Fibroblast of skin of left quadriceps (primary cell): Measurements from ENCODE around the gene CCDC81.
"Not testable (repeated sequence)": the region's sequence is repeated elsewhere in the genome, so short reads cannot be mapped to it uniquely, and the experiment has no call there.

Source experiments
- DNase-seq, 2 experiments: peaks; one replicate each; pipeline ENCODE4 v3.0.0-alpha.2; 2013; ENCODE audit warnings: low read depth in 2 of 2

The CCDC81 gene

DNA sequence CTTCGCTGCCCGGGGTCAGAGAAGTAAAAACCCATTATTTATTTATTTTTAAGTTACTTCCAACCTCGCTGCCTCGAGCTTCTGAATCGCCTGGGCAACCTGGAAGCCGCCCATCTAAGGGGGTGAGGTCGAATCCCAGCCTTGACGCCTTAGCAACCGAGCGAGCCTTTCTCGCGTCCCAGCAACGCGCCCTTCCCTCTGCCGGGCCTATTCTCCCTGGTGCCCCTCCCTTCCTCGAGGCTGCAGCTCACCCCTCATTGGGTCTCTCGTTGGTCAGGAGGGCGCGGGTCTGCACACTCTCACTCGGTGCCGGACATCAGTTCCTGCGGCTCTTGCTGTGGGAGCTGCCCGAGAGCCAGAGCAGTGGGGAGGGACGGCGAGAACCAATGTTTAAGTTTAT is at the start of gene CCDC81:
Gene CCDC81 (plus strand): TSS at position 302 of the 400 bp plus-strand sequence. CDS start 277 bp downstream, outside the sequence.
- DNase-seq = no peak

DNA sequence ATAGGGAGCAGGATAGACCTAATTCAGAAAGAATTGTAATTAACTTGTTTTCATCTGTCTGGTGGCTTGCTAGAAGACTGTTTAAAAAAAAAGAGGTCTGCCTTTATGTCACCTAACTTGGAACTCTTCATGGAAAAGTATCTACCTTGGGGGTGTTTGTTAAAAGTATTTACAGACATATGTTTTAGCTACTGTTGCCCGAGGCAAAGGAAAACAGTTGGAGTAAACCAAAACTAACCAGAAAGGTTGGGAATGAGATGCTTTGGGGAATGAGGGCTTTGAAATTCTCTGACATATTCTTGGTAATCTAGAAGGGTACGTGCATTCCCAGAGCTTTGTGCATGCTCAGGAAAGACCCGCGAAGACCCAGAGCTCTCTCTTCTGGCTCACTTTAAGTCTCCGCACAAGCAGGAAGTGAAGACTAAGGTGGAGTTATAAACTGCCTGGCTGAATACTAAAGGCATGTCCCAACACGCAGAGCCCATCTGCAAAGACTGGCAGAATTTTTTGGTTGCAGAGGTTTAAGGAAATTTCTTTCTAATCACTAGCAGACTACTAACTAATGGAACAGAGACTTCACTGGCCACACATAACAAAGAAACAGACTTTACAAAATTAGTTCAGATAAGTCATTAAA is 39.4 kb upstream of the CCDC81 start:
- no peak for DNase-seq

DNA sequence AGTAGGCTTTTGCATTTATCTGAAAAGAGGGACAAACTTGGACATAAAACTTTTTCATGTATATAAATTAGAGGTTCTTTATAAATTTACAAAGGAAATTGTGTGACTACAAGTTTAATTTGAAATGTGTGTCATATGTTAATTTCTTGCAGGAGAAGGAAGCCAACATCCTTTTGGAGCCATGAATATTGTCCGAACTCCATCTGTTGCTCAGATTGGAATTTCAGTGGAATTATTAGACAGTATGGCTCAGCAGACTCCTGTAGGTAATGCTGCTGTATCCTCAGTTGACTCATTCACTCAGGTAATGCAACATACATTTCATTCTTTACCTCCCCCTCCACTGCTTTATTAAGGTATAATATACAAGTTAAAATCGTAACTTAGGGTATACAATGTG is 37.5 kb upstream of the CCDC81 start:
- DNase-seq = no peak

DNA sequence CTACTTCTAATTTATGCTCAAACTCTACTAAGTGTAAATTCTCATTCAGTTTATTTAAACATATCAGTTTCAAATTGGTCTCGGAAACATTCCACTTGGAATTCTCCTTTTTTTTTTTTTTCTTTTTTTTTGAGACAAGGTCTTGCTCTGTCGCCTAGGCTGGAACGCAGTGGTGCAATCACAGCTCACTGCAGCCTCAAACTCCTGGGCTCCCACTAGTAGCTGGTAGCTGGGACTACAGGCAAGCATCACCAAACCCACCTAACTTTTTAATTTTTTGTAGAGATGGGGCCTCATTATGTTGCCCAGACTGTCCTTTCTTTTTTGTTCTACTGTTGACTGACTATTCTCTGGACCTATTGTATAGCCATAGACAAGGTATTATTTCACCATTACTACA is 33.3 kb upstream of the CCDC81 start:
- no peak for DNase-seq

DNA sequence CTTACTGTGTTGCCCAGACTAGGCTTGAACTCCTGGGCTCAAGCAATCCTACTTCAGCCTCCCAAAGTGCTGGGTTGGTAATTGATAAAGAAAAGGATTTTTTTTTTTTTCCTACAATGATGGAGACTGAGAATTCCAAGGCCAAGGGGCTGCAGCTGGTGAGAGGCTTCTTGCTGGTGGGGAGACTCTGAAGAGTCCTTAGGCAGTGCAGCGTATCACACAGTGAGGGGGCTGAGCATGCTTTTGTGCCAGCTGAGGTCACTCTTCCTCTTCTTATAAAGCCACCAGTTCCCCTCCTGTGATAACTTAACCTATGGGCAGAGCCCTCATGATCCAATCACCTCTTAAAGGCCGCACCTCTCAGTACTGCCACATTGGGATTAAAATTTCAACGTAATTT is 28.2 kb upstream of the CCDC81 start:
- DNase-seq = no peak

DNA sequence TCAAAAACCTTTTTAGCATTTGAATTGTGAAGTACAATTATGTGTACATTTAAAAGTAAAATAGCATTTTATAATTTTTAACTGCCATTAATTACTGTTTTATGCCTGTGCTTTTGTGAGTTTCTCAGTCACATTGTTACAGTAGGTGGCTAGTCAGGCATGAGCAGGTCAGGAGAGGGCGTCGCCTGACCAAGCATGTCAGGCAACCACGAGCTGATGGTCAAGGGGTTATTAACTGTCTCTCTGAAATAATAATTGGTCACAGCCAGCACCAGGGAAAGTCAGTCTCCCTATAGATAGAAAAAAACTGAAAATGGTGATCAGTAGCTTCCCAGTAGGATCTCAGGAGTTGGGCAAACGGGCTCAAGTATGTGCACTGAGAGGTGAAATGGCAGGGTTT is 19.4 kb upstream of the CCDC81 start:
- DNase-seq = no peak

DNA sequence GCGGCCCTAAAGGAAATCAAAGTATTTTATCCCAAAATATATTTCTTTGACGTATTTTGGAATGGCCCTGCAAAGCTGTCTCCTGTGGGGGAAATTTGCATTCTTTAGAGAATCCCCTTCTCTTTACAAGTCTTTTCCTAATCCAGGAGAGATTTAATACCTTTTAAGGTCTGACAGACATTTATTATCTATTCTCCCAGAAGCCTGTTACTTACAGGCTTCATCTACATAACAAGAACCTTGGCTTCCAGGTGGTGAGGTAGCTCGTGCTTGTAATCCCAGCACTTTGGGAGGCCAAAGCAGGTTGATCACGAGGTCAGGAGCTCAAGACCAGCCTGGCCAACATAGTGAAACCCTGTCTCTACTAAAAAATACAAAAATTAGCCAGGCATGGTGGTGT is 17.3 kb upstream of the CCDC81 start:
- not testable (repeated sequence) for DNase-seq

DNA sequence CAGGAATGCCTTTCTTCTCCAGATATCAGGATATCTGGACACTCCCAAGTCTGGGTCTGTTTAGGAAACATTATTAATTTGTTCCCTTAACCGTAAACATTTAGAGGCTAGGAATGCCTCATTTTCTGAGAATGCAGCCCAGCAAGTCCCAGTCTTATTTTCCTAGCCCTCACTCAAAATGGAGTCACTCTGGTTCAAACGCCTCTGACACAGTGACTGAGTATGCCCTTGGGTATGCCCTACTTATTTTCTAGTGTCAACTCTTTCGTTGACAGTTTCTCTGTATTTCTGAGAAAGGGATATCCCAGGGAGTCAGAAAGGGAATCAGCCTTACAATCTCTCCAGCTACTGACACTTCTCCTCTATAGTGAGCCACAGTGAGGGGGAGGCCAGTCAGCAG is 16.0 kb upstream of the CCDC81 start:
- DNase-seq = no peak

DNA sequence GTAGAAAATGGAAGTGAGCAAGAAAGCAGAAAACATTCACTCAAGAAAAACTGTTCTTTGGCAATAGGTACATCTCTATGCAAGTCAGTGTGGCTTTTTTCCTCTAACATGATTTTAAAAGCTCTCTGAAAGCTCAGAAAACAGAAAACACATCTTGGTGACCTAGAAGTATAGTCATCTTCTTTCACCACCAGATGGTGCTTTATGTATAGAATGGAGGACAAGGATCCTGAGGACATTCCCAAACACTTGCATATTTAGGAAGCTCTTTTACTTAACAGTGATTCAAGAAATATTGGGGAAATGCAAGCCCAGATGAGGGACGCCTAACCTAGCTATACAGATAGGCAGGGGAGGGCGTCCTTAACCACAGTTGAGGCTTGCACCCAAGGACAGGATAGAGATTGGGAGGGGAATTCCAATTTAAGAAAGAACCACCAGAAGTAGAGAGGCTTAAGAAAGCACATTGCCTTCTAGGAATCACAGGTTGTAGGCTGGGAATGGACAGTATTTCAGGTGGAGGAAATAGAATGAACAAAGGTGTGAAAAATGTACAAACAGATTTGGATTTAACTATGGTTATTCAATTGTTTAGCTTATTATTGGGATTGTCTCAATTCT is 13.8 kb upstream of the CCDC81 start:
- DNase-seq = peak; percentile 30 to 36

DNA sequence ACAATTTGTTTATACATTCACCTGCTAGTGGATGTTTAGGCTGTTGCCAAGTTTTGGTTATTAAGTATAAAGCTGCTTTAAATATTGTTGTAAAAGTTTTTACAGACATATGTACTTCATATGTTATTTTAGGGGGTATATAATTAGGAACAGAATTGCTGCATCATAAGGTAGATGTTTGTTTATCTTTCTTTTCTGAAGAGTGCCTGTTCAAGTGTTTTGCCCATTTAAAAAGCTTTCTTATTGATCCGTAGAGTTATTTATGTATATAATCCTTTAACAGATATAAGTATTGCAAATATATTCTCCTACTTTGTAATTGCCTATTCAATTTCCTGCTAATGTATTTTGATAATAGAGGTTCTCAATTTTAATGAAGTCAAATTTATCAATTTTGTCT is 11.3 kb upstream of the CCDC81 start:
- no peak for DNase-seq

DNA sequence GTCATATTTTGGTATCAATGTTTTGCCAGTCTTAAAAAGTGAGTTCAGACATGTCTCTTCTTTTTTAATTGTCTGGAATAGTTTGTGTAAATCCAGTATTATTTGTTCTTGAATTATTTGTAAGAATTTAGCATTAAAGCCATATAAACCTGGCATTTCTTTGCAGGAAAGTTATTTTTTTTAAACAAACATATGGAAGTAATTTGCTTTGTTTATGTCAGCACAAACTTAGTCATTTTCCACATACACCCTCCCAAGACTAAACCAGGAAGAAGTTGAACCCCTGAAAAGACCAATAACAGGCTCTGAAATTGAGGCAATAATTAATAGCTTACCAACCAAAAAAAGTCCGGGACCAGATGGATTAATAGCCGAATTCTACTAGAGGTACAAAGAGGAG is 9.1 kb upstream of the CCDC81 start:
- peak; percentile 24 to 29 for DNase-seq

DNA sequence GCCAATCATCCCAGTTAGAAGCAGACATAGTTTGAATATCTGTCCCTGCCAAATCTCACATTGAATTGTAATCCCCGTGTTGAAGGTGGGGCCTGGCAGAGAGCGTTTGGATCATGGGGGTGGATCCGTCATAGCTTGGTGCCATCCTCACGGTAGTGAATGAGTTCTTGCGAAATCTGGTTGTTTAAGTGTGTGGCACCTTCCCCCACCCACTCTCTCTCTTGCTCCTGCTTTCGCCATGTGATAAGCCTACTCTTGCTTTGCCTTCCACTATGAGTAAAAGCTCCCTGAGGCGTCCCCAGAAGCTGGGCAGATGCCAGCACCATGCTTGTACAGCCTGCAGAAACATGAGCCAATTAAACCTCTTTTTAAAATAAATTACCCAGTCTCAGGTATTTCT is 5.0 kb upstream of the CCDC81 start:
- no peak for DNase-seq

DNA sequence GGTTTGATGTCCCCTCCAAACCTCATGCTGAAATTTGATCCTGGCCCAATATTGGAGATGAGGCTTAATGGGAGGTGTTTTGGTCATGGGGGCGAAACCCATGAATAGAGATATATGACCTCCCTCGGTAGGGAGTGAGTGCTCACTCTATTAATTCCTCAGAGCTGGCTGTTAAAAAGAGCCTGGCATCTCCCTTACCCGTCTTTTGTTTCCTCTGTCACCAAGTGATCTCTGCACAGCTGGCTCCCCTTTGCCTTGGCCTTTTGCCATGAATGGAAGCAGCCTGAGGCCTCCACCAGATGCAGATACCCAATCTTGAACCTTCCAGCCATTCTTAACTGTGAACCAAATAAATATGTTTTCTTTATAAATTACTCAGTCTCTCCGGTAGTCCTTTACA is 4.5 kb upstream of the CCDC81 start:
- no peak for DNase-seq

DNA sequence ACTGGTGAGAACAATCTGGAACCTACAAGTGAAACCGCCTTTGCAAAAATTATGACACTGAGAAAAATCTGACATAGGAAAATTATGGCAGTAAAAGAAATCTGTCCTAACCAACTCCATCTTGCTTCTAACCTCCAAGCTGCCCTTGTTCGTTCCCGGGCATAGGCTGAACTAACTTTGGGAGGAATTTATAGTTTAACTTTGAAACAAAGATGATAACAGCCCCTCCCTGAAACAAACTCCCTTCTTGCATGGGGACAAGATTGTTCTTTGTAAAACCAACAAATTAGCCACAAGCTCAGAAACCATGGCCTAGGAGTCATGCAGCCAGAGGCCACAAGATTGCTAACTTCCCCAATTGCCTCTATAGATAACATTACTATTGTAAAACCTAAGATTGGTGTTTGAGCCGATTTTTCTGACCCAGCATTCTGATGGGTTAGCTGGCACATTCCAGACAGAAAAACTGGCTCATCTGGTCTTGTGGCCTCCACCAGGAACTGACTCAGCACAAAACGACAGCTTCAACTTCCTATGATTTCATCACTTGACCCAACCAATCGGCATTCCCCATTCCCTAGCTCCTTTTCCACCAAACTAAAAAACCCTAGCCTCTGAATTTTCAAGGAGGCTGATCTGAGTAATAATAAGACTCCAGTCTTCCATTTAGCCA is 3.6 kb upstream of the CCDC81 start:
- no peak for DNase-seq

DNA sequence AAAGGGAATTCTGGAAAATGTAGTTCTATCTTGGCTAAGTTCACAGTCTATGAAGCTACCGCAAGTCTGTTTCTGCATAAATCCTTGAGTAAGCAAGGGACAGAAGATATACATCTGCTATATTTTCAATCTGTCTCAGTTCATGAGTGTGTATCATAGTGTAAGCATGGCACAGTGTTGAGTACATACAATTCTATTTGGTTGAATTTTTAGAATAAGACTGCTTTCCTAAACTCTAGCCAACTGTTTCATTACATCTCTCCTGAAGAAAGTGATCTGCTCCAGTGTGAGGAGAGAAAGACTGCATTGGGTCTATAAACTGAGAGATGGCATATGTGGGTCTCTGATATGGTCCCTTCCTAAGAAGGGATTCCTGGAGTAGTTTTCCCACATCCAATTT is 2.6 kb upstream of the CCDC81 start:
- DNase-seq = no peak

DNA sequence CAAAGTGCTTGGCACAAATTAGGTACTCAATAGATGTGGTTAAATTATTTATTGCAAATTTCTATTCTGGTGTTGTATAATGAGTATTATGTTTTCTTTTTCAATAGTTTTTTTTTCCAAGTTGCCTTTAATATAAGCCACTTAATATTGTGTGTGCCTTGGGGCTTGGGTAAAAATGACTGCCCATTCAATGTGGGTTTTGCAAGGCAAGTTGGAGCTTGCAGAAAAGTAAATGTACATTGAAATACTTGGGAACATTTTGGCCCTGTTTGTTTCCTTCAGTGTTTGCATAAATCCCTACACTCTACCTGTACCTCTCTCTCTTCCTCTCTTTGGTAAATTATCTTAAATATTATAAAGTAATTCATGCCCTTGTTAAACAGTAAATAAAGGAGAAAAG is 2.1 kb upstream of the CCDC81 start:
- no peak for DNase-seq

DNA sequence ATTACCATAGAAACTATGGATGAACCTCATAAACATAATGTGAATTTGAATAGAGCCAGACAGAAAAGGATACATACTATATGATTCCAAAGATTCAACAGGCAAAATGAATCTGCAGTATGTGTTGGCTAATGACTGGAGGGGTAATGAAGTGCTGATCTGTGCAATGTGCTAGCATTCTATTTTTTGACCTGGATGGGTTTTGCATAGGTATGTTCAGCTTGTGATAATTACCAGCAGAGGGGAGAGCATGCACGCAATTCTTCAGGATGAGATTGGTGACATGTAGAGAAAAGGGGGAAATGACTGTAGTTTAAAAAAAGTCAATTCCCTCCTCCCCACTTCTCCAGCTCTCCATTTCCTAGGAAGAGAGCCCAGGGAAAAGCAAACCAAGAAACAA is 618 bp upstream of the CCDC81 start:
- DNase-seq = no peak

DNA sequence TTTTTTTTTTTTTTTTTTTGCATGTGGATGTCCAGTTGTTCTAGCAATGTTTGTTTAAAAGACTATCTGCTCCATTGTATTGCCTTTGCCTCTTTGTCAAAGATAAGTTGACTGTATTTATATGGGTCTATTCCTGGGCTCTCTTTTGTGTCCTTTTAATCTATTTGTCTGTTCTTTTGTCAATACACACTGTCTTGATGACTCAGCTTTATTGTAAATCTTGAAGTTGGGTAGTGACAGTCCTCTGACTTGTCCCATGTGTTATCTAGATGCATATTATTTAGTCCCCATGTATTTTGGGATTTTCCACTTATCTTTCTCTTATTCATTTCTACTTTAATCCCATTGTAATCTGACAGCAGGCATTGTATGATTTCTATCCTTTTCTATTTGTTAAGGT is 3.3 kb downstream of the CCDC81 start:
- no peak for DNase-seq

DNA sequence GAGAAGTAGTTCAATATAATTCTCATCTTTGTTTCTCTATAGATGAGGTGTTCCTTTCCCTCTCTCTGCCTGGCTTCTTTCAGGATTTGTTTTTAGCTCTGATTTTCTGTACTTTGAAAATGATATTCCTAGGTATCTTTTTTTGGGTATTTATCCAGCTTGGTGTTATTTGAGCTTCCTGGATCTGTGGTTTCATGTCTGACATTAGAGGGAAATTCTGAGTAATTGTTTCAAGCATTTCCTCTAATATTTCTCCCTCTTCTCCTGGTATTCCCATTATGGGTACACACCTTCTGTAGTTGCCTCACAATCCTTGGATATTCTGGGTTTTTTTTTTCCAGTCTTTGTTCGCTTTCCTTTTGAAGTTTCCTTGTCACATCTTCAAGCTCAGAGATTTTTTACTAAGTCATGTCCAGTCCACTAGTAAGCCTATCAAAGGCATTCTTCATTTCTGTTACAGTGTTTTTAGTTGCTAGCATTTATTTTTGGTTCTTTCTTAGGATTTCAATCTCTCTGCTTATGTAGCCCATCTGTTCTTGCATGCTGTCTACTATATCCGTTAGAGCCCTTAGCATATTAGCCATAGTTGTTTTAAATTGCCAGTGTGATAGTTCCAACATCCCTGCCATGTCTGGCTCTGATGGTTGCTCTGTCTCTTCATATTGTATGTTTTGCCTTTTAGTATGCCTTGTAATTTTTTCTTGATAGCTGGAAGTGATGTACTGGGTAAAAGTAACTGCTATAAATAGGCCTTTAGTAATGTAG is 5.8 kb downstream of the CCDC81 start:
- no peak for DNase-seq

DNA sequence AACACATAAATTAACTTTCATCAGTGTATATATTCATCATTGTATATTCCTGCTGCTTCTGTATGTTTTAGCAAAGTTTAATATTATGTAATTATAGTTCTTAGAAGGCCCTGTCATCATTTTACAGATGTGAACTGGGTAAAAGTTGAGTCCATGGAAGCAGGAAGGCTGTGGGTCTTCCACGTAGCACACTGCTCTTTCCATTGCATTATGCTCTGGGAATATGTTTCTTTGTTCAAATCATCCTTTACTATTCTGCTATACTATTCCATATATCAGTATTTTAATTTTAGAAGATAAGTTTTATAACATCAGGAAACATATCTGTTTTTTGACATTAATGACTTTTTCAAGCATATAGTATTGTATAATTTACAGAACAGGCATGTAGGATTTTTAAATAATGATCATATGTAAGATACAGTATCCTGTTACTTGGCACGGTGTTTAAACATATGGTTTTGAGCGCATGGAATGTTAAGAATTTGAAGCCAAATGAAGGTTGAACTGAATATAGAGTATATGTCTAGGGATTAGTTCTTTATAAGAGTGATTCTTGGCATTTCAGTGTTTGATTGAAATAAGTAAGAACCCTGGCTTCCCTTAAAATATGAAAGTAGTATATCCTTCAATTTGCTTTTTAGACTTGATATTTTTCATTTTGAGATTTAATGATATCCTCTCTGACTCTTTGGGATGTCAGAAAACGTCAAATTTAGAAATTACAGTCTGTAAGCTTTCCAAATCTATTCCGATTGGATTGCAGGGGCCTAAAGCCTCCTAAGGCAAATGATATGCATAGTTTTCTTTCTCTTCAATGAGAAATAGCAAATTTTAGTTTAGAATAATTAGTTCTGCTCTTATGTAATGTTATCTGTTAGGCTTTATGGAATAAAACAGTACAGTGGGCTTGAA is 8.6 kb downstream of the CCDC81 start:
- DNase-seq = peak; percentile 45 to 47

DNA sequence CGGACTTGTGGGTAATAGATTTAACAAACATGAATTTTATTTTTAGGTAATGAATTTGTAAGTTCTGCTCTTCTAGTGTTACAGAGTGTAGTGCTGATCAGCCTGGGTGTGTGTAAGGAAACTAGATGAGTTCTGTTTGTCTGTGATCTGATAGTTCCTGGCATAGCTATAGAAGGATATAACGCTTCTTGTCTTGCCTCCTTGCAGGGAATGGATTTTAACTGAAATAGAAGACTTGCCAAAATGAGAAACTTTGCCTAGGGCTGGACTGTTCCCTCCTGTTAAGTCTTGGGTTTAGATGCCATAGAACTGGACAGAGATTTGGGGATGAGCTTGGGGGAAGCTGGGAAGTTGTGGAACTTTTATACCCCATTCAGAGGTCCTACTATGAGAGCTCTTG is 11.6 kb downstream of the CCDC81 start:
- DNase-seq = no peak

DNA sequence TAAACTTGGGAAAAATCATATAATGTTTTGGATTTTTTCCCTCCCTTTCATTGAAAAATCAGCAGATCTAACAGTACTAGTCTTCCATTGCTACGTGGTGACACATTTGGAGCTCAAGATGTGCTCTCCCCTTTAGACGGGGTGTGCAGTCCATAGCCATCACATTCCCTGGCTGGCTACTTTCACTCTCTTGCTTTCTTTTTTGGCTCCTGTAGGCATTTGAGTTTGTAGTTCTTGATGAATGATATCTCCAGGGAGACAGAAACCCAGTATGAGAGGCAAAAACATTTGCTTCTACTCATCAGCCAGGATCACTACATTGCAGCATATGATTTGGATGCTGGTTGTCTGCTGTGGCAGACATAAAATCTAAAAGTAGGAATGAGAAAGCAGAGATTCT is 12.1 kb downstream of the CCDC81 start:
- no peak for DNase-seq
